ENCODE measurements around the gene RNF169.

GRCh38 chr11:74751303-74751702 lies 2.7 kb downstream of the RNF169 start:
- TF ChIP-seq EZH2 (IDR thresholded peaks at IDR 0.05; ENCODE audit: low read depth, low read length, severe bottlenecking) = no peak
- no peak for TF ChIP-seq POLR2A (IDR thresholded peaks at IDR 0.05; ENCODE audit: control extremely low read depth in 1 of 2, low read depth in 2 of 2, low read length in 2 of 2)
- TF ChIP-seq, protein P1, sequence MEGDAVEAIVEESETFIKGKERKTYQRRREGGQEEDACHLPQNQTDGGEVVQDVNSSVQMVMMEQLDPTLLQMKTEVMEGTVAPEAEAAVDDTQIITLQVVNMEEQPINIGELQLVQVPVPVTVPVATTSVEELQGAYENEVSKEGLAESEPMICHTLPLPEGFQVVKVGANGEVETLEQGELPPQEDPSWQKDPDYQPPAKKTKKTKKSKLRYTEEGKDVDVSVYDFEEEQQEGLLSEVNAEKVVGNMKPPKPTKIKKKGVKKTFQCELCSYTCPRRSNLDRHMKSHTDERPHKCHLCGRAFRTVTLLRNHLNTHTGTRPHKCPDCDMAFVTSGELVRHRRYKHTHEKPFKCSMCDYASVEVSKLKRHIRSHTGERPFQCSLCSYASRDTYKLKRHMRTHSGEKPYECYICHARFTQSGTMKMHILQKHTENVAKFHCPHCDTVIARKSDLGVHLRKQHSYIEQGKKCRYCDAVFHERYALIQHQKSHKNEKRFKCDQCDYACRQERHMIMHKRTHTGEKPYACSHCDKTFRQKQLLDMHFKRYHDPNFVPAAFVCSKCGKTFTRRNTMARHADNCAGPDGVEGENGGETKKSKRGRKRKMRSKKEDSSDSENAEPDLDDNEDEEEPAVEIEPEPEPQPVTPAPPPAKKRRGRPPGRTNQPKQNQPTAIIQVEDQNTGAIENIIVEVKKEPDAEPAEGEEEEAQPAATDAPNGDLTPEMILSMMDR (IDR thresholded peaks at IDR 0.05; ENCODE audit: control extremely low read depth in 1 of 3, insufficient read depth in 1 of 3, low read depth in 1 of 3, low read length in 3 of 3) = no peak
- no peak for TF ChIP-seq POLR2AphosphoS5 (IDR thresholded peaks at IDR 0.05; ENCODE audit: low read depth, low read length)
- no peak for TF ChIP-seq JUN (IDR thresholded peaks at IDR 0.05; ENCODE audit: low read depth, low read length)
- no peak for TF ChIP-seq EP300 (IDR thresholded peaks at IDR 0.05; ENCODE audit: borderline replicate concordance in 1 of 2, low read depth in 2 of 2, low read length in 2 of 2)
- no peak for TF ChIP-seq FOSL1 (IDR thresholded peaks at IDR 0.05; ENCODE audit: insufficient read depth, low read depth, low read length)
- TF ChIP-seq BRCA1 (IDR thresholded peaks at IDR 0.05; ENCODE audit: low read depth, low read length) = no peak
- no peak for TF ChIP-seq RAD21 (IDR thresholded peaks at IDR 0.05 in 1 of 2, conservative IDR thresholded peaks at IDR 0.05 in 1 of 2; ENCODE audit: low read depth in 2 of 2, low read length in 2 of 2)

Measured in H1 (cell line).